ENCODE results near the gene RHOA. TPM values are rescaled to one million over a fixed set of nuclear protein-coding genes. Genes with fewer than 3 reads are reported as not detected.
"Not testable (repeated sequence)": the region's sequence is repeated elsewhere in the genome, so short reads cannot be mapped to it uniquely, and the experiment has no call there.

RHOA gene
- total RNA-seq, 1 donor from 2014 or later = 143 TPM

- DNase-seq (ENCODE audit: low spot score in 2 of 2) = no peak
- no peak for FAIRE-seq
Observed at GRCh38 chr3:49412632-49413337, 1.0 kb upstream of the RHOA start.

GRCh38 chr3:49411535-49411967 lies 225 bp downstream of the RHOA start:
- FAIRE-seq (no peak), DNase-seq (ENCODE audit: low spot score in 2 of 2) (peak; percentile 61 to 73)

GRCh38 chr3:49410846-49411534 lies 786 bp downstream of the RHOA start:
- DNase-seq (ENCODE audit: low spot score in 2 of 2) (no peak), FAIRE-seq (no peak)

- FAIRE-seq (no peak), DNase-seq (ENCODE audit: low spot score in 2 of 2) (no peak)
Observed at GRCh38 chr3:49410066-49410845, 1.5 kb downstream of the RHOA start.

- FAIRE-seq (no peak), DNase-seq (ENCODE audit: low spot score in 2 of 2) (no peak)
Observed at GRCh38 chr3:49406571-49407565, 4.9 kb downstream of the RHOA start.

GRCh38 chr3:49405570-49405969 lies 6.2 kb downstream of the RHOA start:
- not testable (repeated sequence) for DNase-seq (ENCODE audit: low spot score in 2 of 2); FAIRE-seq

GRCh38 chr3:49403891-49404290 lies 7.9 kb downstream of the RHOA start:
- no peak for FAIRE-seq
- no peak for DNase-seq (ENCODE audit: low spot score in 2 of 2)

GRCh38 chr3:49401766-49402165 lies 10.0 kb downstream of the RHOA start:
- FAIRE-seq (no peak), DNase-seq (ENCODE audit: low spot score in 2 of 2) (no peak)

GRCh38 chr3:49399461-49399860 lies 12.3 kb downstream of the RHOA start:
- no peak for FAIRE-seq
- no peak for DNase-seq (ENCODE audit: low spot score in 2 of 2)

GRCh38 chr3:49397470-49397869 lies 14.3 kb downstream of the RHOA start:
- no peak for FAIRE-seq
- DNase-seq (ENCODE audit: low spot score in 2 of 2) = no peak

GRCh38 chr3:49391310-49391709 lies 20.5 kb downstream of the RHOA start:
- not testable (repeated sequence) for DNase-seq (ENCODE audit: low spot score in 2 of 2); FAIRE-seq

GRCh38 chr3:49389297-49389696 lies 22.5 kb downstream of the RHOA start:
- no peak for FAIRE-seq
- DNase-seq (ENCODE audit: low spot score in 2 of 2) = no peak

- DNase-seq (ENCODE audit: low spot score in 2 of 2) (no peak), FAIRE-seq (no peak)
Observed at GRCh38 chr3:49388289-49388820, 23.4 kb downstream of the RHOA start.

- no peak for FAIRE-seq
- no peak for DNase-seq (ENCODE audit: low spot score in 2 of 2)
Observed at GRCh38 chr3:49387721-49388120, 24.1 kb downstream of the RHOA start.

- no peak for DNase-seq (ENCODE audit: low spot score in 2 of 2)
- FAIRE-seq = no peak
Observed at GRCh38 chr3:49386056-49386756, 25.6 kb downstream of the RHOA start.

GRCh38 chr3:49385617-49386016 lies 26.2 kb downstream of the RHOA start:
- FAIRE-seq (no peak), DNase-seq (ENCODE audit: low spot score in 2 of 2) (no peak)

- DNase-seq (ENCODE audit: low spot score in 2 of 2) (no peak), FAIRE-seq (no peak)
Observed at GRCh38 chr3:49383387-49383786, 28.4 kb downstream of the RHOA start.

- no peak for DNase-seq (ENCODE audit: low spot score in 2 of 2)
- no peak for FAIRE-seq
Observed at GRCh38 chr3:49378249-49378895, 33.4 kb downstream of the RHOA start.

GRCh38 chr3:49377483-49377882 lies 34.3 kb downstream of the RHOA start:
- FAIRE-seq (no peak), DNase-seq (ENCODE audit: low spot score in 2 of 2) (no peak)
